Kidney (tissue), 14 donors: ENCODE results near the gene FASTK. TPM values are rescaled to one million over a fixed set of nuclear protein-coding genes. Genes with fewer than 3 reads are reported as not detected.

Experiments
- DNase-seq, 5 donors: peaks; one replicate each; pipeline ENCODE4 v3.0.0-alpha.2; 2013 to 2020
- FAIRE-seq: peaks from 2 replicates; lab custom pipeline; 2012; peaks lifted over from hg19 to GRCh38; lab: Jason Lieb, UNC
- H3K27ac ChIP-seq, 2 donors: one replicate each; pipeline ENCODE4 v1.7.0; 2013; ENCODE audit warnings: low read depth in 2 of 2, low read length in 2 of 2, inconsistent platforms in 1 of 2
- H3K27me3 ChIP-seq: one replicate; pipeline ENCODE4 v1.7.1; 2013; ENCODE audit warnings: low read length, inconsistent platforms; ENCODE audit not compliant: control insufficient read depth, insufficient read depth
- H3K36me3 ChIP-seq, 3 donors: one replicate each; pipeline versions ENCODE4 v1.7.0 to v1.7.1; 2013; ENCODE audit warnings: low read length in 3 of 3, control low read depth in 1 of 3, inconsistent platforms in 1 of 3; ENCODE audit not compliant: insufficient read depth in 3 of 3, control insufficient read depth in 2 of 3
- H3K4me1 ChIP-seq, 3 donors: one replicate each; pipeline versions ENCODE4 v1.7.0 to v1.7.1; 2013; ENCODE audit warnings: low read length in 3 of 3, inconsistent platforms in 1 of 3, low read depth in 1 of 3; ENCODE audit not compliant: control insufficient read depth in 2 of 3, insufficient read depth in 2 of 3
- H3K4me3 ChIP-seq, 3 donors: one replicate each; pipeline versions ENCODE4 v1.7.0 to v1.8.1; 2013; ENCODE audit warnings: low read length in 3 of 3, control low read depth in 1 of 3, inconsistent platforms in 1 of 3
- H3K9ac ChIP-seq, 3 donors: one replicate each; pipeline versions ENCODE4 v1.7.0 to v1.7.1; 2013; ENCODE audit warnings: low read length in 3 of 3, control low read depth in 1 of 3, inconsistent platforms in 1 of 3
- H3K9me3 ChIP-seq, 3 donors: one replicate each; pipeline versions ENCODE4 v1.7.0 to v1.7.1; 2013; ENCODE audit warnings: low read length in 3 of 3, control low read depth in 1 of 3, inconsistent platforms in 1 of 3; ENCODE audit not compliant: control insufficient read depth in 2 of 3, insufficient read depth in 1 of 3
- intact Hi-C: fragments of 100-400 bp; cut with DNase I; formaldehyde crosslinking; loops from one replicate; pipeline ENCODE4 v1.11.1; 2022
- polyA plus RNA-seq: library from polyadenylated mRNA; stranded (reverse); fragments of 350-450 nt; fragmentation: Illumina TruSeq; extraction: RNeasy Lipid Tissue Mini Kit (QIAGEN cat#74804); gene quantifications from one replicate; pipeline ENCODE4 v1.2.3, GENCODE V29; 2014; ENCODE audit warnings: low read depth, low replicate concordance; ENCODE audit not compliant: insufficient read depth
- total RNA-seq: library from RNA; stranded (reverse); fragmentation: NEBNext Ultra II Directional; extraction: Animal tissue kit (Norgen Biotek cat#: 25700); gene quantifications from one replicate; pipeline ENCODE4 v1.2.1, GENCODE V29; 2021
- TF ChIP-seq, protein P1 (sequence below): IDR thresholded peaks from 3 replicates; pipeline ENCODE4 v1.5.1; 2012; ENCODE audit warnings: mild to moderate bottlenecking, moderate library complexity, borderline replicate concordance; ENCODE audit not compliant: insufficient read depth; ENCODE audit errors: extremely low read depth
- donor health status: control.
- donor health status: control.
- donor health status: control.
- donor health status: control.
- donor health status: control.
- donor health status: DM: yes; HTN: yes; CAD: no.
- donor health status: Normal renal cell carcinoma (clear cell type).

FASTK gene
- total and polyA plus RNA-seq, 2 donors from 2014 or later, result 71.2 to 116 TPM

DNA sequence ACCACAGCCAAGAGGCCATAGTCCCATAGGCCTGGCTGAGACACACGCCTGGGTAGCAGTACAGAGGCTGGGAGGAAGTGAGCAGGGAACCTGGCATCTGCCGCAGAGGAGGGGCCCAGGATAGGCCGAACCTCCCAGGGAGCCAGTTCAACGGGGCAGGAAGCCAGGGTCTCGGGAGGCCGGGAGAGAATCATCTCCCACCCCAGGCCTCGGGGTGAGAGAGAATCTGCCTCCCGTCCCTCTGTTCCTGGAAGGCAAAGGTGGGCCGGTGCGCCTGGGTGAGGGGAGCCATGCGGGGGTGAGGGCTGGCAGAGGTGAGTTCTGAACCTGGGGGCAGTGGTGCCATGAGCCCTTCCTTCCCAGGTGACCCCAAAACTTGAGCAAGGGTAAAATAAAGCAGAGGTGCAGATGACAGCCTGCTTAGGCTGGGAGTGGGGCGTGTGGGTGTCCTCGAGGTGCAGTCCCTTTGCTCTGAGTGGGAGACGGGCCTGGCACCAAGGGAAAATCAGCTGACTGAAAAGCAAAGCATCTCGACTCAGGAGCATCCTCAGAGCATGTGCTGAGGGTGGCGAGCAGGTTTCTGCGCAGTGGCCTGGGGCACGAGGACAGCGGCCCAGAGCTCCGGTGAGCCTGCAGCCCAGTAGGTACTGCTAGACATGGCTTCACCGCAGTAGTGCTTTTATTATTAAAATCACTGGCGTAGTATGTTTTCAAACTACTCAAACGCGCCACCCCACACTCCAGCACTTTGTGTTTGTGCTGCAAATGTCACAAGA is 21.2 kb upstream of the FASTK start:
- no peak for FAIRE-seq
- no peak overlapping the region for H3K4me3 ChIP-seq
- no peaks in the 10 kb centered on the region for H3K9me3 ChIP-seq
- H3K9ac ChIP-seq, result no peak overlapping the region
- H3K27ac ChIP-seq, result no peak overlapping the region
- no peaks in the 10 kb centered on the region for H3K36me3 ChIP-seq
- TF ChIP-seq, protein P1, sequence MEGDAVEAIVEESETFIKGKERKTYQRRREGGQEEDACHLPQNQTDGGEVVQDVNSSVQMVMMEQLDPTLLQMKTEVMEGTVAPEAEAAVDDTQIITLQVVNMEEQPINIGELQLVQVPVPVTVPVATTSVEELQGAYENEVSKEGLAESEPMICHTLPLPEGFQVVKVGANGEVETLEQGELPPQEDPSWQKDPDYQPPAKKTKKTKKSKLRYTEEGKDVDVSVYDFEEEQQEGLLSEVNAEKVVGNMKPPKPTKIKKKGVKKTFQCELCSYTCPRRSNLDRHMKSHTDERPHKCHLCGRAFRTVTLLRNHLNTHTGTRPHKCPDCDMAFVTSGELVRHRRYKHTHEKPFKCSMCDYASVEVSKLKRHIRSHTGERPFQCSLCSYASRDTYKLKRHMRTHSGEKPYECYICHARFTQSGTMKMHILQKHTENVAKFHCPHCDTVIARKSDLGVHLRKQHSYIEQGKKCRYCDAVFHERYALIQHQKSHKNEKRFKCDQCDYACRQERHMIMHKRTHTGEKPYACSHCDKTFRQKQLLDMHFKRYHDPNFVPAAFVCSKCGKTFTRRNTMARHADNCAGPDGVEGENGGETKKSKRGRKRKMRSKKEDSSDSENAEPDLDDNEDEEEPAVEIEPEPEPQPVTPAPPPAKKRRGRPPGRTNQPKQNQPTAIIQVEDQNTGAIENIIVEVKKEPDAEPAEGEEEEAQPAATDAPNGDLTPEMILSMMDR, result no peak
- H3K4me1 ChIP-seq, result no peaks in the 10 kb centered on the region
- peak in 1 of 5 donors; percentile 59 for DNase-seq
- H3K27me3 ChIP-seq, result no peaks in the 10 kb centered on the region
- intact Hi-C loops, result no loop called here

DNA sequence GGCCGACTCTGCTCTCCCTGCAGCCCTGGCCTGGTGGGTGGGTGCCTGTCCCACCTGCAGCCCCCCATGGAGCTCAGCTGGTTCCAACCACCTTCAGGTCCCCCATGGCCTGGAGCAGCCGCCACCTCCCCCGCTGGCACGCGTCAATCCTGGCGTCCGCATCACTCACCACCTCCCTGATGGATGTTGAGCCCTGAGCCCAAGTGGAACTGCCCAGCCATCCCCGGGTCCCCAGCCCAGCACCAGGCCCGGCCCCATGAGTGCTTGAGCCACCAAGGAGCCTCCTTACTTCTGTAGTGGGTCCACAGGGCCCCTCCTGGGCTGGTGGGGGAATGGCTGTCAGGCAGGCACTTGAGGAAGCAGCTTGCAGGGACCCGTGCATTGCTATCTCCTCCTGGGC is 20.3 kb upstream of the FASTK start:
- no peak for FAIRE-seq
- no peaks in the 10 kb centered on the region for H3K4me1 ChIP-seq

DNA sequence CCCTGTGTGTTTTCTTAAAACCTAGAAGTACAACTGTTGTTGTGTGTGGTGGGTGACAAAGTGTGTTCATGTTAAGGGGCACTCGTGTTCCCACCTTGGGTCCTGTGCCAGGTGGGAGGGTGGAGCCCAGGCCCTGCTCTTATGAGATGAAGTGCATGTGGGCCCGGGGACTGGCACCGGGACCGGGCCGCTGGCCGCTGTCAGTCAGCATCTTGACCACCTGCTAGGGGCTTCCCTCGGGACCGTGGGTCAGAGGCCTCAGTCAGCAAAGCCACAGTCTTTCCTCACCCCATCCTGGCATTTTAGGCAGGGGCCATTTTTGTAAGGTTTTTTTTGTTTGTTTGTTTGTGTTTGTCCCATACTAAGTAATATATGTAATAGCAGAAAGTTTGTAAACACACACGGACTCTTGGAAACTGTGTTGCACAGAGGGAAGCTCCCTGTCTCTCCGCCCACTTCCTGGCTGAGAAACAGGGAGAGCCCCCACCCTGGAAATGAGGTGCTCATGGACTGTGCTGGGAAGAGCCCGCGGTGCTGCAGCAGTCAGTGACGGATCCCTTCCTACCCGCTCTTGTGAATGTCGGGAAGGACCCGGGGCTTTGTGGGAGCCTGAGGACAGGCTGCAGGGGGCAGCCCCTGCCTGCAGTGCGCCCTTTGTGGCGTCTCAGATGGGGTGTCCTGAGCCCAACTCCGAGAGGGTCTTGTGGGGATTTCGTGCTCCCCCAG is 19.0 kb upstream of the FASTK start:
- Histone ChIP-seq H3K9ac (no peak overlapping the region), H3K4me1 (peaks cover 0 to 2% (median 0%) of the 10 kb centered on the region in 3 donors), H3K4me3 (no peak overlapping the region), H3K36me3 (no peaks in the 10 kb centered on the region), H3K9me3 (no peaks in the 10 kb centered on the region), H3K27me3 (no peaks in the 10 kb centered on the region), H3K27ac (no peak overlapping the region)
- intact Hi-C loops, result no loop called here
- FAIRE-seq (no peak), DNase-seq (peak in 1 of 5 donors; percentile 59)
- TF ChIP-seq, protein P1, result no peak

More for the DNA sequence above, 20.3 kb upstream of the FASTK start:
- no peaks in the 10 kb centered on the region for H3K36me3 ChIP-seq
- no peaks in the 10 kb centered on the region for H3K27me3 ChIP-seq
- no peak overlapping the region for H3K4me3 ChIP-seq
- peak in 1 of 5 donors; percentile 67 for DNase-seq
- intact Hi-C loops, result no loop called here
- TF ChIP-seq, protein P1, result no peak
- no peak overlapping the region for H3K9ac ChIP-seq
- H3K27ac ChIP-seq, result no peak overlapping the region
- no peaks in the 10 kb centered on the region for H3K9me3 ChIP-seq
